Measurements from ENCODE around the gene EXOSC2.
"Not testable (repeated sequence)": the region's sequence is repeated elsewhere in the genome, so short reads cannot be mapped to it uniquely, and the experiment has no call there.

The EXOSC2 gene

GRCh38 chr9:130668196-130668595, 25.4 kb upstream of the EXOSC2 start:
- DNase-seq = no peak

DNA sequence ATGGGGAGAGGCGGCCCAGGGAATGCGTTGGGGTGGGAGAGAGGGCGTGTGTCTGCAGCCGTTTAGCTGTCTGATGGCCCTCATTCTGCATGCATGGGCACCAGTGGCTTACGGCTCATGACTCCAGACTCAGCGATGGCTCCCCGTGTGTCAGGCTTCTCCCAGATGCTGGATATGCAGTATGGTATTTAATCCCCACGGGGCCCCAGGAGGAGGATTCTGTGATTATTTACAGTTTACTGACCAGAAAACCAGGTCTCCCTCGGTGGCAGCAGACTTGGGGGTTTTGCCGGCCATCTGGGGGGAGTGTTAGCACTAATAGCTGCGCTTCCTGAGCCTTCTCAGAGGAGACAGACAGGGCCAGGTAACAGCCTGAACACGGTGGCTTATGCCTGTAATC, 24.9 kb upstream of the EXOSC2 start:
- DNase-seq = no peak

- no peak for DNase-seq
These were observed 23.6 kb upstream of the EXOSC2 start for GRCh38 chr9:130669965-130670364.

GRCh38 chr9:130670644-130671043, 22.9 kb upstream of the EXOSC2 start:
- no peak for DNase-seq

GRCh38 chr9:130672466-130672865, 21.1 kb upstream of the EXOSC2 start:
- no peak for DNase-seq

DNA sequence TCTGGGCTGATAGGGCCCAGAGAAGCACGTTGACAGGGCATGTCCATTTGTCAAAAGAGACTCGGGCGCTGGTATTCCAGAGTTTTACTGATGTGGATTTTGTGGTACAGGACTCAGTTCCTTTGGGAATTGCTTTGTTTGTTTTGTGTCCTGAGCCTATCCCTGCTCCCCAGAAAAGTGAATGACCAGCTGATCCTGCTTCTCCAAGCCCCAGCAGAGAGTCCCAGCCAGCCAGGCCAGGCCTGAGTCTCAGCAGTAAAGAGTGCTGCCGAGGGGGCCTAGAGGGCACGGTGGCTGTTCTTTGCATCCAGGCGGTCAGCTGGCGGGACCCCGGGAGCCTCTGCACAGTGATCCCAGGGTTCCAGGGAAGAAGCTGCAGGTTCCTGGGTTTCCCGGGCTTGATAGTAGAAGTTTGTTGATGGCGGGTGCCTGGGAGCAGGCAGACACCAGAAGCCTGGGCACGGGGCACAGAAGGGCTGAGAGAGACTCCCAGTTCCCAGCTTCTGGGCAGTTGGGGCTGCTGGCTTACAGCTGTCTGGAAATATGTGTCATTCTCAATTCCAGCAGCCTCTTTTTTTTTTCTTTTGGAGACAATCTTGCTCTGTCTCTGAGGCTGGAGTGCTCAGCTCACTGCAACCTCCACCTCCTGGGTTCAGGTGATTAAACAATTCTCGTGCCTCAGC, 20.5 kb upstream of the EXOSC2 start:
- DNase-seq = no peak

DNA sequence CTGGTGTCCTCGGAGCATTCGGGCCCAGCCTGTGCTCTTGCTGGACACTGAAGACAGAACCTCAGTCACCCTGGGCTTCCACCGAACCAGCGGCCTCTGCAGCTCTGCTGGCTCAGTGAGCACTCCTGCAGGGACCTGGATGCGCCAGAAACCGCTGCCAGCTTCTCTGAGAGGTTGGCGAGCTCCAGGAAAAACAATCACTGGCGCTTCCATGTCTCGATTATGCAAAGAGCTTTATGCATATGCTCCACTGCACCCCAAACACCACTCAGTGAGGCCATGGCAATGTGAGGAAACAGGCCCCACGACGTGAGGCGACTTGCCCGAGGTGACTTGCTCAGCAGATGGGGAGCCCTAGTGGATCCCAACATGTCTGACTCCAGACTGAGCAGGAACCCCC, 18.2 kb upstream of the EXOSC2 start:
- no peak for DNase-seq

- DNase-seq = no peak
These were observed 16.3 kb upstream of the EXOSC2 start for GRCh38 chr9:130677252-130677651.

- DNase-seq = peak; percentile 78 to 83
These were observed 12.5 kb upstream of the EXOSC2 start for GRCh38 chr9:130680836-130681768.

DNA sequence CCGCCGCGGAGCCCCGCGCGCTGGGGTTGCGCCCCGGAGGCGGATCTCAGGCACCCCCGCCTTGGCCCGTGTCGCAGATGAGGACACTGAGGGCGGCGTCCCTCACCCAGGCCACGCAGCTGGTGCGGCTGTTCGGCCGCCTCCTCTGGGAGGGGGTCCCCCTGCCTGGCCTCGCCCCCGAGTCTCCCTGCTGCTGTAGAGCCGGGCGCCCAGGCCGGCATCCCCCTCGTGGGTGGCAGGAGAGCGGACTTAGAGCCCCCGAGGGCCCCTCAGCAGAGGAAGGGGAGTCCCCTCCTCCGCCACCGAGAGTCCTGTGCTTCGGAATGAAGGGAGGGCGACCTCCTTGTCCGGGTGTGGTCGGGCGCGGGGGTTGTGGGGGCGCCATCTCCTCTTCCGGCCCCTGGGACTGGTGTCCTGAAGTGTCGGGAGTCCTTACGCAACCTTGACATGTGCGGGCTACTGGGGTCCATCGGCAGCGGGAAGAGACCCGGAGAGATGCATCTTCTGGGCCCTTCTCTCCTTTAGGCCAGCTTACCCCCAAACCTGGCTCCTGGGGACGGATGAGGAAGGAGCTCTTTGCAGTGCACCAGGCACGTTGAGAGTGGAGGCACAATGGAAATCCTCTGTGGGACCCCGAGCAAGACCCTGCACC, 11.7 kb upstream of the EXOSC2 start:
- no peak for DNase-seq

DNA sequence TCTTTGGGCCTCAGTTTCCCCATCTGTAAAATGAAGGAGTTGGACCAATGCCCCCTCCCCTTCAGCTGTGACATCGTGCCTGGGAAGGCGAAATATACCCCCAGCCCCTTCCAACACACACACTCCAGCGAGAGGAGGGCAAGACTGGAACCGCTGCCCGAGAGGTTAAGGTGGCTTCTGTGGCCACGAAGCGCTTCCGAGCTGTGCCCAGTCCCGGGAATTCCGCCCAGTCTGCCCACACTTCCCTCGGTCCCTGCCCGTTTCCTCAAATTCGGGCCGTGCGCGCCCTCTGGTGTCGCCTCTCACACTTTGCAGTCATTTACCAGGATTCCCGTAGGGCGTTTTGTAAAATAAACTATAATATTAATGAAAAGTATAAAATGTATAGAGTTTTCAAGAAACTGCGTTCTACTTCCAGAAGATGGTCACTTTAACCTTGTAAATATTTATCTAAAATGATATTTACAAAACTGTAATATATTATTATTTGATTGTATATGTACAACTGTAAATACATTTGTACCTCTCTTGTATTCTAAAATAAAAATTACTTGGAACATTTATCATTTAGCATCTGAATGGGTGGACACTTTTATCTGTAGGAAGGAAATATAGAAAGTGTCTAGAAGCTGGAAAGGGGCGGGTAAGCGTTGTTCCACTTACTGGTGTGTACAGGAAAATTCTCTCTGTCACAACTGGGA, 11.0 kb upstream of the EXOSC2 start:
- peak; percentile 68 to 79 for DNase-seq

- no peak for DNase-seq
These were observed 8.5 kb upstream of the EXOSC2 start for GRCh38 chr9:130685104-130685503.

GRCh38 chr9:130685945-130686344, 7.6 kb upstream of the EXOSC2 start:
- DNase-seq = not testable (repeated sequence)

DNA sequence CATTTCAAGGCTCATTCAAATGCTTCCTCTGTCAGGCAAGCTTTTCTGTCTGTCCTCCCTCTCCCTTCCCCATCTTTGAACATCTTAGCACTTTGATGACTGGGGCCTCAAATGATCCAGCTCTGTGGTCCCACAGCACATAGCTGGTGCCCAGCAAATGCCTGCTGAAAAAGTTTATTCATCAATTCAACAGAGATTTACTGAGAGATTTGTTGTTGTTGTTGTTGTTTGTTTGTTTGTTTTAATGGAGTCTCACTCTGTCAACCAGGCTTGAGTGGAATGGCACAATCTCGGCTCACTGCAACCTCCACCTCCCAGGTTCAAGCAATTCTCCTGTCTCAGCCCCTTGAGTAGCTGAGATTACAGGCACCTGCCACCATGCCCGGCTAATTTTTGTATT, 6.0 kb upstream of the EXOSC2 start:
- no peak for DNase-seq

- DNase-seq = no peak
These were observed 5.5 kb upstream of the EXOSC2 start for GRCh38 chr9:130688072-130688471.

DNA sequence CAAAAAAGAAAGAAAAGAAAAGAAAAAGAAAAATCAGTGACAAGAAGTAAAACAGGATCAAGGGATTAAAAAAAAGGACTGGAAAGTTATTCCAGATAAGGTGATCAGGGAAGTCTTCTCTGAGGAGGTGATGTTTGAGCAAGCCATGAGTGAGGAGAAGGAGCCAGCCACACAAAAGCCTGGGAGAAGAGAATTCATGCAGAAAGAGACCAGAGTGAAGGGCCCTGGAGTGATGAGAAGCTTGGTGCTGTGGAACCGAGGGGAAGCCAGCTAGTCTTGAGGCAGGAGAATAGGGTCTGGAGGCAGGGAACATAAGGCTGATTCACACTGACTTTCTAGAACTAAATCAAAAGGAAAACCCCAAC, 4.0 kb upstream of the EXOSC2 start:
- no peak for DNase-seq

DNA sequence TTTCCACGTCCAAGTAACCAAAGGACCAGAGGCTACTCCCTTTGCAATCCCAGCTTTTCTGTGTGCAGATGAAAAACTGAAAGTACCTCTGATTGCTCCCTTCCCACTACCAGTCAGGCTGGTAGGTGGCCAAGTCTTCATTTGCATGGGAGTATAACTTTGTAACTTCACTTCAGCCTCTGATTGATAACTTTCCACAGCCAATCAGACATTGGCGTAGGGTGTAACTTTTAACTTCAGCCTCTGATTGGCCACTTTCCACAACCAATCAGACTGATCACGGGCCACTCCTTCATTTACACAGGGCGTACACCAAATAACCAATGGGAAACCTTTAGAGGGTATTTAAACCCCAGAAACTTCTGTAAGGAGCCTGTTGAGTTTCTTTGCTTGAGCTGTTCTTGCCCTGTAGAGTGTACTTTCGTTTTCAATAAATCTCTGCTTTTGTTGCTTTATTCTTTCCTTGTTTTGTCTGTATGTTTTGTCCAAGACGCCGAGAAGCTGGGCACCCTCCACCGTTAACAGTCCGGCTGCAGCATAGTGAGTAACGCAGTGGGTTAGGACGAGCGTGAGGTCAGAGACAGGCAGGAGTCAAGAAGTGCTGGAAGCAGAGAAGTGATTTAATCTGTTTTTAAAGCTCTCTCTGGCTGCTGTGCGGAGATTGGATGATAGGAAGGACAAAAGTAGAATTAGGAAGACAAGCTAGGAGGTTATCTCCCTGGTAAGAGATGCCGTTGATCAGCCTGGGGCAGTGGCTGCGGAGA, 3.5 kb upstream of the EXOSC2 start:
- DNase-seq = no peak

DNA sequence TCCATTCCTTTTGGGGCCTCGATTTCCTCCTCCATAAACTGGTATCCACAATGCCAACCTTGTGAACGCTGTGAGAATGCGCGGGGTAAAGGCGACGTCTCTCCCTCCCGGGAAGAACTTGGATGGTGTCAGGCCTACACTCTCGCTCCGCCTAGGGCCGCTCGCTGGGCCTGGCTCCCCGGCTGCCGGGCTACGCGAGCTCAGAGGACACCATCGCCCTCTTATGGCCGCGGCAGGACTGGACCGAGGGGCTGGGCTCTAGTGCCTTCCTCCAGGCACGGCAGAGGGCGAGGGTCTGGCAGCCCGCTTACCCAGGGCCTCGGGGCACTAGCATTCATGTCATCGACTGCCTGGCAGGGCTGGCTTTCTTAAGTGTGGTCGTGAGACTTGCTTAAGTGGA, 1.3 kb upstream of the EXOSC2 start:
- DNase-seq = no peak

- DNase-seq = no peak
These were observed 517 bp upstream of the EXOSC2 start for GRCh38 chr9:130693101-130693425.

- DNase-seq = no peak
These were observed 625 bp downstream of the EXOSC2 start for GRCh38 chr9:130694205-130694604.

GRCh38 chr9:130696139-130696650, 2.6 kb downstream of the EXOSC2 start:
- DNase-seq = no peak

GRCh38 chr9:130696996-130697395, 3.4 kb downstream of the EXOSC2 start:
- no peak for DNase-seq
